HG02885 (cell line): Measurements from ENCODE around the gene LRR1.
"Not testable (repeated sequence)": the region's sequence is repeated elsewhere in the genome, so short reads cannot be mapped to it uniquely, and the experiment has no call there.

Experiments
- ATAC-seq: cut with Tn5 transposase; IDR thresholded peaks from one replicate; pipeline ENCODE4 v1.9.1; 2021; ENCODE audit warnings: mild to moderate bottlenecking; ENCODE audit not compliant: unreplicated experiment, poor library complexity

LRR1 gene

GRCh38 chr14:49622022-49622607, 23.4 kb downstream of the LRR1 start:
- no peak for ATAC-seq

DNA sequence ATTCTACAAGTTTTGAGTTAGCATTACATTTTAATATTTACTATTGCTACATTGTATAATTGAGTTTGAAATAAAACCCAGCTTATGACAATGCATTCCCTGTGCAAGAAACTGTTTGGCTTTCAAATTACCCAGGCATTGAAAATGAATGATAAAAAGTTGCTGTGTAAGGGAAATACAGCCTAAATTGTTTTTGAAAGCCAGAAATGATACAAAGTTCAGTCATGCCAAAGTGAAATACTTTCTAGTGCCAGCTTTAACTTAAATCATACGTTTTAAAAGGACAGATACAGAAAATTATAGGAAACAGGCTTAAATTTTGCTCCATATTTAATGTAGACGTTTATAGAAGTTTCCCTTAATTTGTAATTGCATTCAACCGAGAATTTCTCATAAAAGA, 24.6 kb downstream of the LRR1 start:
- ATAC-seq, result no peak

GRCh38 chr14:49623941-49624839, 25.4 kb downstream of the LRR1 start:
- no peak for ATAC-seq

DNA sequence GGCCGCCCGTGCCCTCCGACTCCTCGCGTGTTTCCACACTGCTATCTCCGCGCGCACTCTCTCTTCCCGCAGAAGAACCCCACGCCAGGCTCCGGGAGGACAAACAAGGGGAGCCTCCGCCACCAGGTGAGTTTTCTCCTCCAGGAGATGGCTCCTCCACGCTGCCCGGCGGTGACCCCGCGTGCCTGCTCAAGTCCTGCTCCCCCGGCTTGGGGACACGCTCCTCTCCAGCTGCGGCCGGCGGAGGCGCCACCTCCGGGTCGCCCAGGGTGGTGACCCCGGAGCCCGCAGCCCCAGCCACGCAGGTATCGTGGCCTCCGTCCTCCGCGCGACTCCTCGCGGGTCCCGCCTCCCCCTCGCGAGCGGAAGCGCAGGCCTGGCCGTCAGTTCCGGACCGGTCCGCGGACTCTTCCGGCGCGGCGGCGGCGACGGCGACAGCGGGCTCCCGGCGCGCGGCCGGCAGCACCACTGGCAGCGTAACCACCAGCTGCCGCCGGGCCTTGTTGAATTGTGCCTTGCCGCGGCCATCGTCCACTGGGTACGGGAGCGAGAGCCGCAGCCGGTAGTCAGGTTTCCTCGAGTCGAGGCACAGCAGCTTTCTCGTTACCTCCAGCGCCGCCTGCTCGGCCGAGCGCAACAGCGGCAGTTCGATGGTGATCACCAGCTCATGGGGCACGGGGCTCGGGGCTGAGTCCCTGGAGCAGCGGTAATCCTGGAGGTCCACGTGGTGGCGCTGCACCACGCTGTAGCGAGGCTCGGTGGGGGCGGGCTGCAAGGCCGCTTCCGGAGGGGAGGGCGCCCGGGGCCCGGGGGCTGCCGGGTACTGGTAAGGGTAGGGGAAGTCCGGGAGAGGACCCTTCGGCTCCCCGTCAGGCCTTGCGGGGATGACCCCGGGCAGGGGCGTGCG, 35.2 kb downstream of the LRR1 start:
- ATAC-seq, result peak; percentile 77

DNA sequence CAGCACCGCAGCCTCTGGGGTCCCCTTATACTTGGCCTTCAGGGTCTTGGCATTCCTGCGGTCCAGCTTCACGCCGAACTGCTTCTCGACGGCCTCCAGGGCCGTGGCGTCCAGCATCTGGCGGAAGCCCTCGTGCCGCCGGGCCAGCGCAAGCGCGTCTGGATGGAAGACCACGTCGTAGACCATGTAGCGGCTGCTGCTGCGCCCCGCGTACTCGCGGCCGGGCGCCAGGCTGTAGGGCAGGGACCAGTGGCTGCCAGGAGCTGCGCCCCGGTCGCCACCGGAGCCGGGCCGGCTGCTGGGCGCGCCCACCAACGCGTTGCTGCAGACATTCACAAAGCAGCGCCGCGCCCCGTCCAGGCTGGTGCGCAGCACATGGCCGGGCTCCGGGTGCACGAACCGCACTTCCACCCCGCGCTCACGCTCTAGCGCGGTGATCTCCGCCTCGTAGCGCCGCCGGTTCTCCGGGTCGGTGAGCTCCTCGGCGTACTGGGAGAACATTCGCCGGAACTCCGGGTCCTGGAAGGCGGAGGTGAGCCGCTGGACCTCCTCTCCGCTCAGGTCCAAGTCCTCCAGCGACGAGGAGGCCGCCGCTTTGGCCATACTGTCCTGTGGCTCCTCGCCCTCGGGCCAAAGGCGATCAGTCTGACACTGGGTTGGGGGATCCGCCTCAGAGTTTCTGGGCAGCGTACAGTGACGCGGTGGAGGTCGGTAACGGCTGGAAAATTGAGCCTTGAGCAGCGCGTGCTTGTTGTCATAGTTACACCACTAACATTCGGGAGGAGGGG, 36.0 kb downstream of the LRR1 start, which contains the start of gene DNAAF2:
TSS of gene DNAAF2 (minus strand) at position 698 of the 788 bp plus-strand sequence. CDS start at position 603, 95 bp downstream.
- ATAC-seq, result peak; percentile 32

- no peak for ATAC-seq
Measured at GRCh38 chr14:49636866-49637265, 38.1 kb downstream of the LRR1 start.

GRCh38 chr14:49637534-49638078, 38.9 kb downstream of the LRR1 start:
- ATAC-seq, result no peak

GRCh38 chr14:49640540-49641417, 42.0 kb downstream of the LRR1 start:
- no peak for ATAC-seq

GRCh38 chr14:49641697-49642129, 43.0 kb downstream of the LRR1 start:
- ATAC-seq, result peak; percentile 50

DNA sequence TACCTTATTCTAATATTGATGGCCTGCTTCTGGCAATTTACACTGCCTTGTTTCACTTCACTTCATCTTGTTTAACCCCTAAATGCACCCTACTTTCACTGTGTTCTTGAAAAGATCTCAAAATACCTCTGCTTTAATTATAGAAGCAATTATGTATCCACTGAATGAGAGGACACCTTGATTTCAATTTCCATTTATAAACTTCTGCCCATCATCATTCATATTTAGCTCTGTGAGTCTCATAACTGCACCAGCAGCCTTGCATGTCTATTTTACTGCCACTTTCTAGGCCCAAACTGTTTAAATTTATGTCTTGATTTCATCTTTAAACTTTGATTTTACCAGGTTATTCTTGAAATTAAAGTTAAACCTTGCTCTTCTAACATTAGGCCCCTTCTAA, 43.4 kb downstream of the LRR1 start:
- peak; percentile 29 for ATAC-seq

- ATAC-seq, result no peak
Measured at GRCh38 chr14:49653508-49653907, 54.8 kb downstream of the LRR1 start.

- no peak for ATAC-seq
Measured at GRCh38 chr14:49654511-49654910, 55.8 kb downstream of the LRR1 start.

DNA sequence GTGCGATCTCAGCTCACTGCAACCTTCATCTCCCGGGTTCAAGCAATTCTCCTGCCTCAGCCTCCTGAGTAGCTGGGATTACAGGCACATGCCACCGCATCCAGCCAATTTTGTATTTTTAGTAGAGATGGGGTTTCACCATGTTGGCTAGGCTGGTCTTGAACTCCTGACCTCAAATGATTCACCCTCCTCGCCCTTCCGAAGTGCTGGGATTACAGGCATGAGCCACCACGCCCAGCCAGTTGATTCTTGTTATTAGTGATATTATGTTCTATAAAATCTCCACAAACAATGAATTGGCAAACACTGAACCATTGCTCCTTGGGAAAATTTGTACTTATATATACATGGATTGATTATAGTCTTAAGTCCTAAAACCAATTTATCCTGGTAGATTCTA, 58.8 kb downstream of the LRR1 start:
- not testable (repeated sequence) for ATAC-seq

DNA sequence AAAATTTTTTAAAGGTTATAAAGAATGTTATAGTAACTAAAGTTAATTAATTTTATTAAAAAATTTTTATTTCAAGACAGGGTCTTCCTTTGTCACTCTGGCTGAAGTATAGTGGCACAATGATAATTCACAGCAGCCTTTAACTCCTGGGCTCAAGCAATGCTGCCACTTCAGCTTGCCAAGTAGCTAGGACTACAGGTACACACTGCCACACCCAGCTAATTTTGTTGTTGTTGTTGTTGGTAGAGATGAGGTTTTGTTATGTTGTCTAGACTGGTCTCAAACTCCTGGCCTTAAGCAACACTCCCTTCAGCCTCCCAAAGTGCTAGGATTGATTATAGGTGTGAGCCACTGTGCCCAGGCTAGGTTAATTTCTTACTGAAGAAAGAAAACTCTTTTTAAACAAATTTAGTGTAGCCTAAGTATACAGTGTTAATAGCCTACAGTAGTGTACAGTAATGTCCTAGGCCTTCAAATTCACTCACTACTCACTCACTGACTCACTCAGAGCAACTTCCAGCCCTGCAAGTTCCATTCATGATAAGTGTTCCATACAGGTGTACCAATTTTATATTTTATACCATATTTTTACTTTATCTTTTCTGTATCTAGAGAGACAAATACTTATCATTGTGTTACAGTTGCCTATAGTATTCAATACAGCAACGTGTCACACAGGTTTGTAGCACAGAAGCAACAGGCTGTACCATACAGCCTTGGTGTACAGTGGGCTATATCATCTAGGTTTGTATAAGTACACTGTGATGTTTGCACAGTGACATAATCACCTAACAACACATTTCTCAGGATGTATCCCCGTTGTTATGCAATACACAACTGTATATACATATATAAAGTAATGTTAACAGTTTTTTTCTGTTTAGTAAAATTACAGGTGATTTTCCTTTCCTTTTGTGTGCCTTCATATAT, 61.1 kb downstream of the LRR1 start:
- no peak for ATAC-seq
